Astrocyte (in vitro differentiated cells and primary cell): ENCODE data around the gene IL9. TPM values are rescaled to one million over a fixed set of nuclear protein-coding genes. Genes with fewer than 3 reads are reported as not detected.

Experiments used
- DNase-seq: peaks from one replicate; pipeline ENCODE4 v3.0.0-alpha.2; 2010; ENCODE audit warnings: low read depth
- FAIRE-seq: peaks from 2 replicates; lab custom pipeline; 2011; peaks lifted over from hg19 to GRCh38; lab: Jason Lieb, UNC
- H2AFZ ChIP-seq: 2 replicates; pipeline ENCODE4 v1.6.0; 2012; ENCODE audit warnings: low read depth, low read length, inconsistent platforms
- H3K27ac ChIP-seq: 2 replicates; pipeline ENCODE4 v1.5.1; 2011; ENCODE audit warnings: low read depth, low read length, inconsistent platforms
- H3K27me3 ChIP-seq: 2 replicates; pipeline ENCODE4 v1.6.0; 2011; ENCODE audit warnings: low read length, inconsistent platforms; ENCODE audit not compliant: insufficient read depth
- H3K36me3 ChIP-seq: 2 replicates; pipeline ENCODE4 v1.5.1; 2011; ENCODE audit warnings: low read length, inconsistent platforms; ENCODE audit not compliant: insufficient read depth
- H3K4me1 ChIP-seq: 2 replicates; pipeline ENCODE4 v1.5.1; 2011; ENCODE audit warnings: low read length, inconsistent platforms; ENCODE audit not compliant: insufficient read depth
- H3K4me2 ChIP-seq: 2 replicates; pipeline ENCODE4 v1.6.0; 2012; ENCODE audit warnings: low read length, inconsistent platforms
- H3K4me3 ChIP-seq: 2 replicates; pipeline ENCODE4 v1.5.1; 2011; ENCODE audit warnings: low read depth, mild to moderate bottlenecking, low read length, inconsistent platforms; ENCODE audit not compliant: insufficient read depth
- H3K79me2 ChIP-seq: 2 replicates; pipeline ENCODE4 v1.6.0; 2012; ENCODE audit warnings: mild to moderate bottlenecking, low read length, inconsistent platforms; ENCODE audit not compliant: insufficient read depth
- H3K9ac ChIP-seq: 2 replicates; pipeline ENCODE4 v1.6.0; 2012; ENCODE audit warnings: mild to moderate bottlenecking, low read length, inconsistent platforms
- H3K9me3 ChIP-seq: 2 replicates; pipeline ENCODE4 v1.5.1; 2012; ENCODE audit warnings: low read depth, mild to moderate bottlenecking, low read length, inconsistent platforms; ENCODE audit not compliant: insufficient read depth
- H4K20me1 ChIP-seq: 2 replicates; pipeline ENCODE4 v1.6.0; 2012; ENCODE audit warnings: low read length, inconsistent platforms; ENCODE audit not compliant: insufficient read depth
- H3K27ac Mint-ChIP-seq: one replicate; pipeline ENCODE4 v1.8.0; 2021; ENCODE audit warnings: mild to moderate bottlenecking, mixed read lengths; ENCODE audit not compliant: unreplicated experiment
- H3K27me3 Mint-ChIP-seq: one replicate; pipeline ENCODE4 v1.8.0; 2021; ENCODE audit warnings: low read depth, mixed read lengths; ENCODE audit not compliant: unreplicated experiment
- H3K36me3 Mint-ChIP-seq: one replicate; pipeline ENCODE4 v1.8.0; 2021; ENCODE audit warnings: low read depth, mixed read lengths; ENCODE audit not compliant: unreplicated experiment
- H3K4me1 Mint-ChIP-seq: one replicate; pipeline ENCODE4 v1.8.0; 2021; ENCODE audit warnings: low read depth, mixed read lengths; ENCODE audit not compliant: unreplicated experiment
- H3K4me3 Mint-ChIP-seq: one replicate; pipeline ENCODE4 v1.8.0; 2021; ENCODE audit warnings: mild to moderate bottlenecking, moderate library complexity, mixed read lengths; ENCODE audit not compliant: unreplicated experiment
- H3K9me3 Mint-ChIP-seq: one replicate; pipeline ENCODE4 v1.8.0; 2021; ENCODE audit warnings: mild to moderate bottlenecking, mixed read lengths; ENCODE audit not compliant: unreplicated experiment
- CTCF ChIP-seq: IDR thresholded peaks from 2 replicates; pipeline ENCODE4 v1.5.1; 2011; ENCODE audit warnings: low read depth, mild to moderate bottlenecking, inconsistent platforms, low read length, moderate library complexity; ENCODE audit not compliant: insufficient read depth
- EZH2 ChIP-seq: IDR thresholded peaks from 2 replicates; pipeline ENCODE4 v1.6.1; 2012; ENCODE audit warnings: mild to moderate bottlenecking, low read length, inconsistent platforms; ENCODE audit not compliant: insufficient read depth
- total RNA-seq: library from RNA; stranded (reverse); gene quantifications from 2 replicates; pipeline ENCODE4 v1.2.1, GENCODE V29; 2021

The IL9 gene
- total RNA-seq, 1 donor from 2014 or later = not detected

DNA sequence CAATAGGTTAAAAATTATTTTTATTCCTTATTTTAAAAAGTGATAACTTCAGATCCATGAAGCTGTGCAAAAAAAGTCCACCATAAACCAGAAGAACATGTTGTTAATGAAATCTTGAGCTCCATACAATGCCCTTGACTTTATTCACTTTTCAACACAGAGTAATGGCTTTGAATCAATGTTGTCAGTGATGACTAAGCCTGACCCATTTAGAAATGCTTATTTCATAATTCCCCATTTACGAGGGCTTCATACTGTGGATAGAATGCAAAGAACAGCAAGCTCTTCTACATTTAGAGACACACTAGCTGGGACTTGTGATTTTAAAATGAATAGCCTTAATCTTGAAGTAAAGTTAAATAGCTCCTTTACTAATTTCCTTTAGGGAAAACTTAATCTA is 25.7 kb upstream of the IL9 start:
- H4K20me1 ChIP-seq = no peaks in the 10 kb centered on the region
- no peak overlapping the region for H3K27ac ChIP-seq
- H2AFZ ChIP-seq = no peak overlapping the region
- Mint-ChIP-seq H3K4me1 (peaks cover 2% of the 10 kb centered on the region), H3K27me3 (peaks cover 57% of the 10 kb centered on the region), H3K27ac (no peak overlapping the region), H3K36me3 (no peaks in the 10 kb centered on the region), H3K9me3 (no peaks in the 10 kb centered on the region), H3K4me3 (no peak overlapping the region)
- no peak for DNase-seq
- no peak overlapping the region for H3K4me3 ChIP-seq
- no peaks in the 10 kb centered on the region for H3K36me3 ChIP-seq
- H3K27me3 ChIP-seq = peaks cover 57% of the 10 kb centered on the region
- peak; percentile 60 for FAIRE-seq
- H3K9me3 ChIP-seq = peaks cover 3% of the 10 kb centered on the region
- no peaks in the 10 kb centered on the region for H3K79me2 ChIP-seq
- H3K4me2 ChIP-seq = no peak overlapping the region
- no peak overlapping the region for H3K9ac ChIP-seq
- TF ChIP-seq CTCF (no peak), EZH2 (no peak)
- H3K4me1 ChIP-seq = no peaks in the 10 kb centered on the region

DNA sequence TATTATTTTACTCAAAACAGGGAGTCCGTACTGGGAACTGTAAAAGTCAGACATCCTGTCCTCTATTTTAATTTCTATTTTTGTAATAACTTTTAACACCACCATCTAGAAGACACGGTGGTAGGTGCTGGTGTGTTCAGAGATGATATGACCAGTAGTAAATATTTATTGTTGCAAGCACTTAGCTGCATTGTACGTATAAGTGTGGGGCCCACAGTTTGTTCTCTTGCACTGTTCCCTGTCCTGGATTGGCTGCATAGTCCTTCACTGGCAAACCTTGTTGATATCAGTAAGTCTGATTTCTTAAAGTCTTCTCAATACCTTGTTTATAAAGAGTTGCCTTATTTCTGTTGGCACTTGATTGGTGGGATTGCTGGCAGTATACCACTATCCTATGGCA is 24.6 kb upstream of the IL9 start:
- Histone ChIP-seq H3K79me2 (no peaks in the 10 kb centered on the region), H4K20me1 (no peaks in the 10 kb centered on the region), H3K4me3 (no peak overlapping the region), H3K27ac (no peak overlapping the region), H3K9me3 (peaks cover 3% of the 10 kb centered on the region), H3K27me3 (peaks cover 48% of the 10 kb centered on the region), H3K36me3 (no peaks in the 10 kb centered on the region), H3K9ac (no peak overlapping the region), H2AFZ (no peak overlapping the region), H3K4me1 (no peaks in the 10 kb centered on the region), H3K4me2 (no peak overlapping the region)
- Mint-ChIP-seq H3K4me1 (peaks cover 2% of the 10 kb centered on the region), H3K4me3 (no peak overlapping the region), H3K9me3 (no peaks in the 10 kb centered on the region), H3K36me3 (no peaks in the 10 kb centered on the region), H3K27me3 (peaks cover 57% of the 10 kb centered on the region), H3K27ac (no peak overlapping the region)
- no peak for FAIRE-seq
- DNase-seq = no peak
- TF ChIP-seq CTCF = no peak
- TF ChIP-seq EZH2 = no peak

- no peaks in the 10 kb centered on the region for H3K4me1 Mint-ChIP-seq
- no peaks in the 10 kb centered on the region for H3K9me3 ChIP-seq
- H3K27ac ChIP-seq = no peak overlapping the region
- H3K27me3 ChIP-seq = peaks cover 46% of the 10 kb centered on the region
- DNase-seq = no peak
- H3K79me2 ChIP-seq = no peaks in the 10 kb centered on the region
- H3K27me3 Mint-ChIP-seq = peaks cover 57% of the 10 kb centered on the region
- H3K9me3 Mint-ChIP-seq = no peaks in the 10 kb centered on the region
- H3K4me3 Mint-ChIP-seq = no peak overlapping the region
- H3K4me2 ChIP-seq = no peak overlapping the region
- H3K27ac Mint-ChIP-seq = no peak overlapping the region
- H3K4me3 ChIP-seq = no peak overlapping the region
- no peaks in the 10 kb centered on the region for H3K36me3 ChIP-seq
- H3K36me3 Mint-ChIP-seq = no peaks in the 10 kb centered on the region
- no peaks in the 10 kb centered on the region for H3K4me1 ChIP-seq
- H3K9ac ChIP-seq = no peak overlapping the region
- no peak for FAIRE-seq
- H2AFZ ChIP-seq = no peak overlapping the region
- no peak for TF ChIP-seq CTCF
- no peak for TF ChIP-seq EZH2
- H4K20me1 ChIP-seq = no peaks in the 10 kb centered on the region
Measured at GRCh38 chr5:135916638-135917263, 21.1 kb upstream of the IL9 start.
